Anterior cingulate cortex (tissue), 58 donors: Measurements from ENCODE around the gene SNORC.

Experiments used
- DNase-seq, 58 donors: peaks; one replicate each; lab custom pipeline; 2025; lab: John Stamatoyannopoulos, UW

Gene SNORC

DNA sequence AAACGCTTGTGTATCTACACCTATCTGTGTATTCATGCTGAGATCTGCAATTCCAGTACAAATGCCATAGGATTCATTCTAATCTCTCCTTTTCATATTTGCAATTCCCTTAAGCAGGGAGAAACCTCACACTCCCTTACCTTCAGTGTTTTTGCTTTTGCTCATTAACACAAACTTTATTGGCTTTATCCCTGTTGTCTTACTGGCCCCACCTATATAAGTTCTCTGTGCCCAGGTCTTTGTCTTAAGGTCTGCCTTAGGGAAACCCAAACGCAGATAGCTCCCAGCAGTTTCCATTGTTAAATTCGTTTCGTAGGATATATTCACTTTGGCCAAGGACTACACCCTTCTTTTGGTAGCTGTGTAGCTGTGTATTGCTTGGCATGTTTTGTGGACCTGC is 4.0 kb upstream of the SNORC start:
- DNase-seq = no peak

DNA sequence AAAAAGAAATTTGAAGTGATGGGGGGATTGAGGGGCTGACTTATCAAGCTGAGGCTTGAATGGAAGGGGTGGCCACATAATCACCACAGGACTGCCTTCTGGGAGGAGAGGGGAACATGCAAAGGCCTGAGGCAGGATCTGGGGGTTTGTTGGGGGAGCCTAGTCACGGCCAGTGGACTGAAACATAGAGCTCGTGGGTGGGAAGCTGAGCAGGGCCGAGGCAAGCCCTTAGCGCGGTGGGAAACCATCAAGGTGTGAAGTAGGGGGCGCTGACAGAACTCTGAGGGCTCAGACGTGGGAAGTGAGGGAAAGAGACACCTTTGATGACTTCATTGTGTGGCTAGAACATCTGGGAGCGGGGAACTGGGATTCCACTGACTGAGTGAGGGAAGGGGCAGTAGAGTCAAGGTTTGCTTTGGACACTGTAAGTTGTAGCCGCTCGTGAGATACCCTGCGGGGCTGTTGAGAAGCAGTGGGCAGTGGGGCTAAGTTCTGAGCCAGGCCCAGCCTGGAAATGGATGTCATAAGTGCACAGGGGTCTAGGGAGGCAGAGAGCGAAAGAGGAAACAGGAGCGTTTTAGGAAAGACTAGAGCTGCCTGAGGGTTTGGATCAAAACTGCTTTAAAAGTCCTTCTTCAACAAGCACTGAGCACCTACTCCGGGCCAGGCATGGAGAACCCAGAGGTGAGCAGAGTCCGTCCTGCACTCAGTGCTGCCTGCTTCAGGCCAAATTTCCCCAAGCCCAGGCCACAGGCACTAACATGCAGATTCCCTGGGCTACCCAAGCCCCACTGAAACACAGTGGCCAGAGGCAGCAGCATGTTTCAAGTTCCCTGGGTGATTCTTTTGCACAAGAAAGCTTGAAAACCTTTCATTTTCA is 686 bp upstream of the SNORC start:
- DNase-seq = no peak

DNA sequence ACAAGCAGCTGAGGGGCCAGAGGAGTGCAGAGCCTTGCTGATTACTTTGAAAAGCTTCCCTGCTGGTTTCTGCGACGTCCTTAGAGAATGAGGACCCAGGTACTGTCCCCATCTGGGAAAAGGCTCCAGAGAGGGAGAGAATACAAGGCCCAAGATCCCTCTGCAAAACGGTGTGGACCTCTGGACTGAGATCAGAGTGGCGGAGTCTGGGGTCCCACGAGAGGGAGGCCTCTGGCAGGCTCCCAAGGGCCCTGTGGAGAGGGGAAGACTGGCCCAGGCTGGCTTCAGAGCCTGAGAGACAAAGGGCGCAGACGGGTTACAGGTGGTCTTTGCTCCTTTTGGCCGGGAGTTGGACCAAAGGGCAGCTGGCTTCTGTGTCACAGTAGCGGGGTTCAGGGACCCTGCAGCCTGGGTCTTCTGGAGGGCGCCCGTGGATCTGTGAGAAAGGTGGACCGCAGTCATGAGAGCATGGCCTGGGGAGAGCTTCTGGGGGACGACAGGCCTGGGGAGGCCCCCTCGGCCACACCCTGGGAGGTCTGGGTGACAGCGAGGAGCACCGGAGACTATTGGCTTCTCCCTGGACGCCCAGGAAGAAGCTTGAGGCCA is 805 bp downstream of the SNORC start:
- DNase-seq = no peak

DNA sequence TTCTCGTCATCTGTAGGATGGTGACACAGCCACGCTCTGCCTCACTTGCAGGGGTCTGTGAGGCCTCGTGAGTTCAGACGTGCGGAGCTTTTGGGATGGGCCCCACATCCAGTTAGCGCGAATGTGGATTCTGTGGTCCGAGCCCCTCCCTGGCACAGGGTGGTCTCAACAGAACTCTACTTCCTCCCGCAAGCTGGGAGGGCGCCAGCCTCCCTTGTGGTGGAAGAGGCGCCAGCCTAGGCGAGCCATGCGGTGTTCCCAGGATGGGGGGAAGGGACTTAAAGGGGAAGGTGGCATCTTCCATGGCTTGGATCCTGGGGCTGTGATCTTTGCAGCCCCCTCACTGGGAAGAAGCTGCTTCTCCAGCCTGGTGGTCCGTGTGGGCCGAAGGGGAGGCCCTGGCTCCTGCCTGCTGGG is 1.4 kb downstream of the SNORC start:
- DNase-seq = peak in 9 of 58 donors; percentile 29 to 68 (median 45)

DNA sequence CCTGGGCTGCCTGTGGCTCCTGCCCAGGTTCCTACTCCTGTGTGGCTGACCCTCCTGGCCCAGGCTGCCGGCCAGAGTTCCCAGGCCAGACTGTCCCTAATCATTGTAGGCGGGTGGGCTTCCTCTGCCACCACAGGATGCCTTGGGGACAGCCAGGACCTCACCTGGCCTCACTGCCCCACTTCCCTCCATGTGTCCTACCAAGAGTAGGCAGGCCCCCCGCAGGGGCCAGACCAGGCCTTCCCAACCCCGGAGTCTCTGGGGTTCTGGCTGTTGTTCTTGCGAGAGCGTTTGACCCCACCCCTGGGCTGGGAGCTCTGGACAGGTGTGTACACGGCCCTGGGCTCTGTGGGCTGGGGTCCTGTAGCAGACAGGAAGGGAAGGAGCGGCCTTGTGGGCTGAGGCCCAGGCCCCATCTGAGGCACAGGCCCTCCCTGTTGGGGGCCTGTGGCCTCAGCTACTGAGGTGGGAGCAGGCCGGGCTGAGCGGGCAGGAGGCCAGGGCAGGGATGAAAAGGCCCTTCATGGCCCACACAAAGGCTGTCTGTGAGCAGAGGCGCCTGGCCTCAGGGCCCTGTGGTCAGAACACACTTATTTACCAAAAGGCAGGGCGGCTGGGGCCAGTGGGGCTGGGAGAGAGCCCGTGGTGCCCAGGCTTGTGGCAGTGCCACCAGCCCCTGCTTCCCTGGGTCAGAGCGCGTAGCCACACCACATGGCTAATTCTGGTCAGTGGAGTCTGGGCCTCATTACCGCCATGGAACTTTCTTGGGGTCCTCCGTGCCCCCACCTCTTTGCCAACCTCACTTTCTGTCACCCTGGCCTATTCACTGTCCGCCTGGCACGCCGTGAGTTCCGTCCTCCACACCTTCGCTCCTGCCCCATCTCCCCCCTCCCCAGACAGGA is 2.0 kb downstream of the SNORC start:
- DNase-seq = peak in 55 of 58 donors; percentile 45 to 97 (median 89)

DNA sequence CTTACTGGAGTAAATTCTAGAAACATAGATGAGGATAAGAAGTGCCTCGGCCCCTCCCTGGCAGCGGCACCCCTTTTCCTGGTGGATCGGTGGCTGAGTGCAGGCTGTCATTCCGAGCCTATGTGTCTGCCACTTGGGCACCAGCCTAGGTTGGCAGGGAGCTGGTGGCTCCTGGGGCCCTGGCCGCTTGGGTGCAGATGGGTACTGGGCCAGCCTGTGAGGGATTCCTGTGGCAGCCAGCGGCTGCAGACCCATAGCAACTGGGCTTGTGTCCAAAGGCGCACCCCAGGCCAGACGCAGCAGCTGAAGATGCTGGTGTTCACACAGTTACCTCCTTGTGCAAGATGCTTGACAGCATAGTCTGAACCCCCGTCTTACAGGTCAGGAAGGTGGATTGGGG is 2.8 kb downstream of the SNORC start:
- peak in 31 of 58 donors; percentile 28 to 81 (median 54) for DNase-seq

DNA sequence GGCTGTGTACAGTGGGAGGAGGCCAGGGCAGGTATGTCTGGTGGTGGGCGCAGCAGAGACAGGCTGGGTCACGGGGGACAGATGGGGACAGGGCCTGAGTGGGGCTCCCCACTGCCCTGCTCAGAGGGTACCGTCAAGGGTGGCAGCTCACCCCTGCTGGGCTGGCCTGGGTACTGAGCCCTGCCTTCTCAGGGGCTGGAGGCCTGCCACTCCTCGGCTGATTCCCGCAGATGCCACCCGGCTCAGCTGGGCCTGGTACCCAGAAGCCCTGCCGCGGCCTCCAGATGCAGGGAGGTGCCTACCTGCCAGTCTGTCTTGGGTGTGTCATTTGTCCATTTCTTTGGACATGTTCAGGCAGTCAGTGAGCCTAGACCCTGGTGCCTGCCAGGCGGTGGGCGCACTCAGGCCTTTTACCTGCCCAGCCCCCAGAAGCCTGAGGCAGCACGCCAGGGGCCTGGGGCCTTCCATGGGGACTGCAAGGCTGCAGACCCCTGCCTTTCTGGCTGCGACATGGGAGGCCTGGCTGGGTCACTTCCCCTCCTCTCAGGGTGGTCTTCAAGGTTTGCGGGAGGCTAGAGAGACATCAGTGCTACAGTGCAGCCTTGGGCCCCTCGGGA is 3.3 kb downstream of the SNORC start:
- DNase-seq = peak in 9 of 58 donors; percentile 32 to 60 (median 44)

DNA sequence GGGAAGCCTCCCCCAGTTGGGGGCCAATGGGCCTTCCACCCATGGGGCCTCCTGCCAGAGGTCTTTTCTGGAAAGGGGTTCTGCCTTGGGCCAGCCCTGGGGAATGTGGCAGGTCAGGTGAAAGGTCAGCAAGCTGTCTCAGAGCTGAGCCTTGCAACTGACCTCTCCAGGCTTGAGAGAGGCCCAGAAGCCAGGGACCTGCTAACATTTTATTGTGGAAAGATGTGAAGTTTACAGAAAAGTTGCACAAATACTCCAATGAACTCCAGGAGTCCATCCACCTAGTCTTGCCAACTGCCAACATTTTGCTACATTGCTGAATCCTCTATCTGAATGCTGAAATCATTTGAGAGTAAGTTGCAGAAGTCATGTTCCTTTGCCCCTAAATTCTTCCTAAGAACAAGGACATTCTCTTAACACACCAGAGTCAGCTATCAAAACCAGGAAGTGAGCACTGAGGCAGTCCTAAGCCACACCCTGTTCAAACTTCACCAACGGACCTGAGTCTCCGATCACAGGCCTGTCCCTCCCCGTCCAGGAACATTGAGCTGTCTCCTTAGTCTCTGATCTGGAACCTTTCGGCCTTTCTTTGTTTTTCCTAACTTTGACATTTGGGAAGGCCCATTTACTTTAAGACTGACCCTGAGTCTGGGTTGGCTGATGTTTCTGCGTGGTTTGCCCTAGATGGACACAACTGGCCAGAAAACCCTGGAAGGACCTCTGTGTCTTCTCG is 4.0 kb downstream of the SNORC start:
- no peak for DNase-seq

DNA sequence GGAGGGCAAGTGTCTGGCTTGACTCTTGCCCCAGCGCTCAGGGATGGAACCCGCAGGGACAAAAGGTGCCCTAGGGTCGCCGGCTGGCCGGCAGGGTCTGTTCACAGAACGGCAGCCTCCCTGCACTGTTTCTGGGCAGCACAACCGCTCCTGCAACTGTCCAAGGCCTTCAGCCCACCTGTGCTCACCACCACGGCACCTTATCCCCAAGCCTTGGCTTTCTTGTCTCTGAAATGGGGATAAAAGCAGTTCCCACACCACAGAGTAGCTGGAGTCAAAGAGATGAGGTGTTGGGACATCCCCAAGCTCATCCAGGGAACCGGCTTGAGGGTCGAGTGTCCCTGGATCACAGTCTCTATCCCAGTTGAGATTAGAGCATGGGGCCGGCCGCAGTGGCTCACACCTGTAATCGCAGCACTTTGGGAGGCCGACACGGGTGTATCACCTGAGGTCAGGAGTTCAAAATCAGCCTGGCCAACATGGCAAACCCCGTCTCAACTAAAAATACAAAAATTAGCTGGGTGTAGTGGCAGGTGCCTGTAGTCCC is 4.7 kb downstream of the SNORC start:
- DNase-seq = no peak

DNA sequence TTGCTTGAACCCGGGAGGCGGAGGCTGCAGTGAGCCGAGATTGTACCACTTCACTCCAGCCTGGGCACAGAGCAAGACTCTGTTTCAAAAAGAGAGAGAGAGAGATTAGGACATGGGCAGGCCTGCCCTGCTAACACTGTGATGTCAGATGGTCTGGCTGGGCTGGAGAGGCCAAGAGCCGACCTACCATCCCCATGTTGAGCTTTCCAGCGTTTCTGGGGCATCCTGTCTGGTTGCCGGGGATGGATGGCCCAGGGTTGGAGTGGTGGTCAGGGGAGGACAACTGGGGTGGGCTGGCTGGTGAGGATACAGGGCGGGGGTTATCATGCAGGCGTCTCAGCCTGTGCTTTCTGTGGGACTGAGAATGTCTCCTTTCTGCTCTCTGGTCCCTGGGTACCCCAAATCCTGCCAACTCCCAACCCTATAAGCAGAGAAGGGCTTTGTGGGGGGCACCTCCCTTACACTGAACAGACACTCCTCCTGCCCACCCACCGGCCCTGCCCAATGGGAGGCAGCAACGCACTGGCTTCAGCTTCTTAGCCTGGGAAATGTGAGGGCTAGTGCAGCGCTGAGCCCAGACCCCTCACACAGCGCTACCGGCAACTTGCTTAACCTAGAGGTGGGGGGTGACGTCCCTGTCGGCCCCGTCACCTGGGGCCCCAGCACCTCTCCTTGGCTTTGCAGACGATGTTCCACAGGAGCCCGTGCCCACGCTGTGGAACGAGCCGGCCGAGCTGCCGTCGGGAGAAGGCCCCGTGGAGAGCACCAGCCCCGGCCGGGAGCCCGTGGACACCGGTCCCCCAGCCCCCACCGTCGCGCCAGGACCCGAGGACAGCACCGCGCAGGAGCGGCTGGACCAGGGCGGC is 5.4 kb downstream of the SNORC start:
- peak in 36 of 58 donors; percentile 24 to 80 (median 52) for DNase-seq

DNA sequence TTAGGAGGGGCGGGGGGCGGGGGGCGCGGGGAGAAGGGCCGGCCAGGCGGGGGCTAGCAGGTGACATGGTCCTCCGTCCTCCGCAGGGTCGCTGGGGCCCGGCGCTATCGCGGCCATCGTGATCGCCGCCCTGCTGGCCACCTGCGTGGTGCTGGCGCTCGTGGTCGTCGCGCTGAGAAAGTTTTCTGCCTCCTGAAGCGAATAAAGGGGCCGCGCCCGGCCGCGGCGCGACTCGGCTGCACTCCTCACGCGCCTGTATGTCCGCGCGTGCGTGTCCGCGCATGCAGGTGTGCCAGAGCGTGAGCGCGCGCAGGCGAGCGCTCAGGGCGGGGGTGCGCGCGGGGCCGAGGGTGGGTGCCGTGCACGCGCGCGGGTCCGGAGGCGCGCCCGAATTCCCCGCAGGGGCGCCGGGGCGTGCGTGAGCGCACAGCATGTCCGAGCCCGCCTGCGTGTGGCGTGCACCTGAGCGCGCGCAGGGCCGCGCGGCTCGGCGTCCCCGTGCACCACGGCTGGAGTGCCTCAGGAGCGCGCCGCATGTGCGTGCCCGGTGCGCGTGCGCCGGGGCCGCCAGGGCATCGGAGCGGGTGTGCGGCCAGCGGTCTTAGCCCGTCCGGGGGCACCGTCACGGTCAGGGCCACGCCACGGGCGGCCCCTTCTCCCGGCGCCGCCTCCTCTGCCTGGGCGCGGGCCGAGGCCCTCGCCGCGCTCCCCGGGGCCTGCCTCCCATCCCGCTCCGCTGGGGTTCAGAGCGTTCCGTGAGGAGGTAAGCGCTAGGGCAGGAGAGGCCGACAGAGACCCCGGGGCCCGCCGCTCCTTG is 6.3 kb downstream of the SNORC start:
- DNase-seq = peak in 37 of 58 donors; percentile 30 to 75 (median 57)

DNA sequence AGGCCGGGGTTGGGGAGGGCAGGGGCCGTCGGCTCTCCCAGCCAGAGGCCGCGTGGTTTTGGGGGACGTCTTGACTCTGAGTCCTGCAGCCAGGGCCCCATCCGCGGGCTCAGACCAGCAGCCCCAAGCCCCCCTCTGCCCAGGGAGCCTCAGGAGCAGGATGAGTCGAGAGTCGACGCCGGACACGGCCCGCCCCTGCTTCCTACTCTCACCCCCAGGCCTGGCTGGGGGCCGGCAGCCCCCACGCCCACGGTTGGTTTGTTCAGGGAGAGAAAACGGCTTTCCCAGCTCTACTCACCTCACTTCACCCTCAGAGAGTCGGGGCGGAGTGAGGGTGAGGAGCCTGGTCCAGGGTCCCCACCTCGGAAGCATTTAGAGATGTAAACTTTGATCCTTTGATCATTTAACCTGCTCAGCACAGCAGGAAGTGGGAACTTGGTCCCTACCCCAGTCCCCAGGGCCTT is 6.9 kb downstream of the SNORC start:
- no peak for DNase-seq

DNA sequence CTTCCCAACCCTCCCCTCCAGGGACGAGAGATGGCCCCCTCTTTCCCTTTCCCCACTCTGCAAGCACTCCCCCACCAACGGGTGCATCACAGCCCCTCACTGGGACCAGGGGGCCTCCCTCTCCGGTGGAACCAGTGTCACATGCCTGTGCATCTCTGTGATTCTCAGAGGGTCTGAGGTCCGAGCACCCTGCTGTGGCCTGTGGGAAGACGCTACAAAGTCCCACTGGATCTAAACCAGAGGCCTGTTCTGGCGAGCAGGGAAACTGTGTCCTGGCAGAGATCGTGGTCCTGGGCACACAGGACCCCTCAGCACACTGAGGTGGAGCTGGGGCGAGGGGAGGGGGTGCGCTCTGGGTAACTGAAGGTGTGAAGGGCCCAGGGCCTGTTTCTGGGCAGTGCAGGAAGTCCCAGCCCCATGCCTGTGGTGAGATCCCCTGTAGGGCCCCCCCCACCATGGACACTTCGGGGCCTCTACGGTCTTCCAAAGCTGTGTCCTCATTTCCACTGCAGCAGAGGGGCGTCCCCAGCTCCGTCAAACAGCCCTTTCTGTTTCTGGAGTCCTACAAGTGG is 8.0 kb downstream of the SNORC start:
- no peak for DNase-seq

DNA sequence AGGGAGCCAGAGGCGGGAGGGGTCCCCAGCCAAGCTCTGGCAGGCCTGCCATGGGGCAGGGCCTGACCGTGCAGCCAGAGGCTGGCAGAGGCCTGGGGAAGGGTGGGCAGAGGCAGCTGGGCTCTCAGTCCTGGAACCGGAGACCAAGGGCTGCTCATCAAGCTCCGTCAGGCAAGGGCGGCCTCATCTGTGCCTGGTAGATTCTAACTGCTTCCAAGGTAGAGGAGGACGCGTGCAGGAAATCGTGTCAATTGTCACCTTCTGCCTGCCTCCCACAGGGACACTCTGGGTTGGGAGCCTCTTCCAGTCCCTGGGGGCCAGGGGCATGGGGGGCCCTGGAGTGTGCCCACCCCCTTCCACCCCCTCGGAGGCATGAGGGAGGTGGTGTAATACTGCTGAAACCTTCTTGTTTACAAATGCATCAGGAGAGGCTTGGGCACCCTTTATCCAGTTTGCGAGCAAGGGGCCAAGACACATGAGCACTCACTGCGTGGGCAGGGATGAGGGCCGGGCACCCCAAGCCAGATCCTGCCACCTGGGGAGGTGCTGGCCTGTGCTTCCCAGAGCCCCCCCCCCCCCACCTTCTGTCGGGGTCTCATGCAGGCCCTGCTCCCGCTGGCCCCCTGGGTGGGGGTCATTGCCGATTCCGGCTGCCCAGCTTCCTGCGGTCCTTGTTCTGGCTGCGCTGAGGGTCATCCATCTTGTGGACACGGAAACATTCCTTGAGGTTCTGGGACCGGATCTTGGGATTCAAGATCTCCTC is 9.0 kb downstream of the SNORC start:
- DNase-seq = peak in 9 of 58 donors; percentile 28 to 46 (median 35)

DNA sequence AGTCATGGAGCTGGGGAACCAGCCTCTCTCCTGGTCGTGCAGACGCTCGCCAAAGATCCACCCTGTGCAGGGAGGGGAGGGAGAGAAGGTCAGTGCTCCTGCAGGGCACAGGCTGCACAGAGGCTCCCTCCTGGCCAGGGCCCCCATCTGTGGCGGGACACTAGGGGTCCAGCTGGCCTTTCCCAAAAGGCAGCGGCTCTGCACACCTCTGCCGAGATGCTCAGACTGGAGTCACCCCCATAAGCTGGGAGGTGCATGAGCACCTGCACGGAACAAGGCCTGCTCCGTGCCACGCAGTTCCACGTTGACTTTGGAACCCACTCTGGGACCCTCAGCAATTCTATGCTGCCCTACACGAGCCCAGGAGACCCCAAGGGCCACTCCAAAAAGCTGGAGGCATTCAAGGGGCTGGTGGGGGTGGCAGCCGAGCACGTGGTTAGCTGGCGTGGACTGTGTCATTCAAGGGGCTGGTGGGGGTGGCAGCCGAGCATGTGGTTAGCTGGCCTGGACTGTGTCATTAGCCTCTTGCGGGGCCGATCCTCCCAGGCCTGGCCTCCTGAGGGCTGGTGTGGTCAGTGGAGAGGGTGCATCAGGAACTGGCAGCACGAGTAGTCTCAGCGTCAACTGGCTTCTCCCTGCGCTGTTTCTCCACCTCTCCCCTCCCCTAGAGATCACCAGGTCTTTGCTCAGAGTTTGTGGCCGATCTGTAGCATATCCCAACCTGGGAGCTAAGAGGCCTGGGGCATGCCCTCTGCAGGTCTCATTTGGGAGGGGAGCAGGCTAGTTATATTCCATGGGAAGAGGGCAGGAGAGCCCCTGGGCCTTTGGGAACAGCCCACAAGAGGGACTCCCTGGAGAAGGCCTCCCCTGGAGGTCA is 9.8 kb downstream of the SNORC start:
- no peak for DNase-seq
